PFSK-1 (cell line): ENCODE results near the gene C2orf72.

Experiments
- POLR2AphosphoS5 ChIP-seq: IDR thresholded peaks from 2 replicates; pipeline ENCODE4 v1.6.1; 2012; ENCODE audit warnings: low read depth, mild to moderate bottlenecking, control low read depth, low read length, moderate library complexity
- REST ChIP-seq, 2 experiments: IDR thresholded peaks; 2 replicates each; pipeline versions ENCODE4 v1.6.1 to v1.8.0; 2011 to 2012; ENCODE audit warnings: low read depth in 2 of 2, low read length in 2 of 2, control low read depth in 1 of 2, inconsistent platforms in 1 of 2, mild to moderate bottlenecking in 1 of 2, moderate library complexity in 1 of 2; ENCODE audit not compliant: insufficient read depth in 1 of 2
- TAF1 ChIP-seq: IDR thresholded peaks from 2 replicates; pipeline ENCODE4 v1.6.1; 2012; ENCODE audit warnings: low read length, control low read depth, borderline replicate concordance; ENCODE audit not compliant: insufficient read depth

GRCh38 chr2:231000211-231000904 is 37.0 kb upstream of the C2orf72 start:
- TF ChIP-seq TAF1 (no peak), POLR2AphosphoS5 (no peak), REST (IDR thresholded peaks at IDR 0.05; ENCODE audit: insufficient read depth in 1 of 2, low read depth in 2 of 2, low read length in 2 of 2) (no peak)
